Dendritic cell treated with granulocyte-macrophage colony-stimulating factor and Interleukin-4, amounts not matched to agents 40 ng/mL and 50 ng/mL, for 4 days (primary cell): ENCODE results near the gene IGF2BP2.
"Not testable (repeated sequence)": the region's sequence is repeated elsewhere in the genome, so short reads cannot be mapped to it uniquely, and the experiment has no call there.

Experiments
- H3K27ac Mint-ChIP-seq: one replicate; pipeline ENCODE4 v1.8.0; 2022; ENCODE audit warnings: mild to moderate bottlenecking, mixed read lengths
- H3K27me3 Mint-ChIP-seq: one replicate; pipeline ENCODE4 v1.8.0; 2022; ENCODE audit warnings: mild to moderate bottlenecking, mixed read lengths
- H3K36me3 Mint-ChIP-seq: one replicate; pipeline ENCODE4 v1.8.0; 2022; ENCODE audit warnings: low read depth, mixed read lengths
- H3K4me1 Mint-ChIP-seq: one replicate; pipeline ENCODE4 v1.8.0; 2022; ENCODE audit warnings: low read depth, mixed read lengths
- H3K4me3 Mint-ChIP-seq: one replicate; pipeline ENCODE4 v1.8.0; 2022; ENCODE audit warnings: mild to moderate bottlenecking, moderate library complexity, mixed read lengths
- H3K9me3 Mint-ChIP-seq: one replicate; pipeline ENCODE4 v1.8.0; 2022; ENCODE audit warnings: mixed read lengths
- intact Hi-C: fragments of 100-400 bp; cut with micrococcal nuclease; formaldehyde crosslinking; loops from one replicate; pipeline ENCODE4 v1.15.0; 2022

IGF2BP2 gene

GRCh38 chr3:185651971-185652370 is 172.9 kb downstream of the IGF2BP2 start:
- Mint-ChIP-seq H3K9me3 (no peaks in the 10 kb centered on the region), H3K36me3 (peaks cover 16% of the 10 kb centered on the region), H3K27ac (no peak overlapping the region), H3K27me3 (no peaks in the 10 kb centered on the region), H3K4me1 (peaks cover 19% of the 10 kb centered on the region), H3K4me3 (no peak overlapping the region)
- intact Hi-C loops: no loop called here

- no peak overlapping the region for H3K27ac Mint-ChIP-seq
- peaks cover 27% of the 10 kb centered on the region for H3K36me3 Mint-ChIP-seq
- intact Hi-C loops: no loop called here
- H3K4me3 Mint-ChIP-seq: no peak overlapping the region
- peaks cover 29% of the 10 kb centered on the region for H3K4me1 Mint-ChIP-seq
- no peaks in the 10 kb centered on the region for H3K27me3 Mint-ChIP-seq
- no peaks in the 10 kb centered on the region for H3K9me3 Mint-ChIP-seq
These were observed 175.4 kb downstream of the IGF2BP2 start for GRCh38 chr3:185649414-185649813.

- Mint-ChIP-seq H3K36me3 (peaks cover 31% of the 10 kb centered on the region), H3K9me3 (no peaks in the 10 kb centered on the region), H3K4me3 (no peak overlapping the region), H3K27me3 (no peaks in the 10 kb centered on the region), H3K4me1 (peaks cover 29% of the 10 kb centered on the region), H3K27ac (no peak overlapping the region)
- intact Hi-C loops: no loop called here
These were observed 176.4 kb downstream of the IGF2BP2 start for GRCh38 chr3:185648396-185648795.

- Mint-ChIP-seq H3K27me3 (no peaks in the 10 kb centered on the region), H3K36me3 (peaks cover 31% of the 10 kb centered on the region), H3K9me3 (no peaks in the 10 kb centered on the region), H3K4me3 (no peak overlapping the region), H3K27ac (peak overlapping the region; percentile 28), H3K4me1 (peaks cover 29% of the 10 kb centered on the region)
- intact Hi-C loops: no loop called here
These were observed 177.0 kb downstream of the IGF2BP2 start for GRCh38 chr3:185647880-185648210.

DNA sequence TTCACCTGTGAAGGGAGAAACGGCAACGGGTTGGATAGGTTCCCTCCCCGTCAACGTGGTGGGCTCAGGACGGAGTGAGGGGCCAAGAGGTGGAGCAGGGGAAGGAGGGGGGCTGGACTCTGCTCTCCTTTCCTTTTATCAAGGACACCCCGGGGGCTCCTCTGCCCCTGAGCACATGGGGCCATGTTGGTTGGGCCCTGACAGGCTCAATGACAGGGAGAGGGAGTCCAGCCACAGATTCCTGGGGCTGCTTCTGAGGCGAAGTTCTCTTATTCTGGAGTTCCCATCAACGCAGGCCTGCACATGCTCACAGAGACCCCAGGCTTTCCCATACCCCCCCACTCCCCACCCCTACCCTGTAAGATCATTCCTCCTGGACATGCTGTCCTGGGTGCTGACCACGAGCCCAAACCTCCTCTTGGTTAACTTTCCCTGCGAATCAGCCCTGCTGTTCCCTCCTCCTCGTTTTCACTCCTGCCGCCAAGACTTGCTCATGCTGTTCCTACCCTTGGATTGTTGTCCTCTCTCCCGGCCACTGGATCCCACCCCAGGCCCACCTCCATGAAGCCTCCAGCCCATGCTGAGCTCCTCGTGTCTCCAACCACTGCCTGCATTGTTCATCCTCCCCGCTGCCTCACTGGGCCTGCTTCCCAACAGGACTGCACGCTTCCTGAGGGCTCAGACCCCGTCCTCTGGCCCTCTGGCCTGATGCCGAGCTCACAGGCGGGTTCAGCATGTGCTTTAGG is 177.5 kb downstream of the IGF2BP2 start:
- intact Hi-C loops: no loop called here
- Mint-ChIP-seq H3K9me3 (no peaks in the 10 kb centered on the region), H3K4me3 (no peak overlapping the region), H3K4me1 (peaks cover 30% of the 10 kb centered on the region), H3K27me3 (no peaks in the 10 kb centered on the region), H3K27ac (peak overlapping the region; percentile 28), H3K36me3 (peaks cover 31% of the 10 kb centered on the region)

DNA sequence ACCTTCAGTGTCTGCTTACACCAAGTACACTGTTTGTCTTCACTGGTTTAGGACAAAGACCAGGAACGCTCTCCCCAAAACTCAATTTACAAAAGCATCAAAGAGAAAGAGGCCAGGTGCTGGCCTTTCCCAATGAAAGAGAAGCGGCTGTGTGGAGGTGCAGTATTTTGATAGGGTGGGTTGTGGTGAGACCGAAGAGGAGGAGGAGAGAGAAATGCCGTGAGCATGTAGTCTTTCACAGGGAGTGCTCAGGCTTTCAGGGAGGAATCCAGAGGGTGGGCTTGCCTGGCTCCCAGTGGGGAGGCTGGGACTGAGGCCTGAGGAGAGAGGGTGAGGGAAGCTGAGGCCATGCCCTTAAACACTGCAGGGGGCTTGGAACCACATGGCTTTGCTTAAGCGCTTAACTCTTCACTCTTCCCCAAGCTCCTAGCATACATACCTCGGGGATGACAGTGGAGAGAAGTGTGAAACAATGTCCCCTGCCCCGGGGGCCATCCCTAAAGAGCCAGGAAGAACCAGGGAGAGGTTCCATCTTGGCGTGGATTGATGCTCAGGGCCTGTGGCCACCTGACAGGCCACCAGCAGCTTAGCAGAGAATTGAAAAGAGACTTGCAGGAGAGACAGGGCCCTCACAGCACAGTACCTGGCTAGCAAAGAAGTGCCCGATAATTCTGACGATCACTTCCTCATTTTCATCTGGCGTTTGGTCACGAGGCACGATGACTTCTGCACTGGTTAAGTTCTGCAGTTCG is 178.3 kb downstream of the IGF2BP2 start:
- no peaks in the 10 kb centered on the region for H3K9me3 Mint-ChIP-seq
- H3K36me3 Mint-ChIP-seq: peaks cover 31% of the 10 kb centered on the region
- no peaks in the 10 kb centered on the region for H3K27me3 Mint-ChIP-seq
- intact Hi-C loops: no loop called here
- H3K4me3 Mint-ChIP-seq: no peak overlapping the region
- peak overlapping the region; percentile 51 for H3K27ac Mint-ChIP-seq
- peaks cover 36% of the 10 kb centered on the region for H3K4me1 Mint-ChIP-seq

DNA sequence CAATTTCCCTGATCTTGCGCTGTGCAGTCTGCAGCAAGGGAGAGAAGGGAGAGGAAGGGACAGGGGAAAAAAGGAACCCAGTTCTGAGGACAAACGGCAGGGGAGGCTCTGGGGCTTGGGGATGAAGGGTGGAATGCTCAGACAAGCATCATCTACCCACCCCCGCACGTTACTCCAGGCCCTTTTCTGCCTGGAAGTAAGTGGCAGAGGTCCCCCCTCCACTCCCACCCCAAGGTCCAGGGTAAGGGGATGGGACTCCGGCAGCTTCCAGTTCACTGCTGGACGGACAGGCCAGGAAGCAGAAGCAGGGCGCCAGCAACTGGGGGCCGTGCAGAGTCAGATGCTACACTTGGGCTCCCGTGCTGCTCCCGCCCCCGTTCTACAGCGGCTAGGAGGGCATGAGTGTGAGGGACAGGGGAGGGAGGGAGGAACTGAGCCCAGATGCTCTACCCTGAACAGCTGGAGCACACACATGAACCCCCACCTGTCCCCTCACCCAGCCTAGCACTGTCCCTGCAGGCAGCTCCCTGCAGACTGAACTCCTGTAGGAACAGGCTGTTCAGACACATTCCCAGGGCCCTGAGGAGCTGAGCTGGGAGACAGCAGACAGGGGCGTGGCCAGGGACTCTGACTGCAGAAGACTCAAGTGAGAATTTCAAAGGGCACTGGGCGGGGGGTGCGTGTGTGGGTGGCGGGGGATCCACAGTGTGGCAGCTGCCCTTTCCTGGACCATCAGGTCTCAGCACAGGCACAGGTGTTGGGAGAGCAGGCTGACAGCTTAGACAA is 179.1 kb downstream of the IGF2BP2 start:
- intact Hi-C loops: no loop called here
- Mint-ChIP-seq H3K36me3 (peaks cover 31% of the 10 kb centered on the region), H3K9me3 (no peaks in the 10 kb centered on the region), H3K27me3 (no peaks in the 10 kb centered on the region), H3K4me3 (no peak overlapping the region), H3K4me1 (peaks cover 36% of the 10 kb centered on the region), H3K27ac (peak overlapping the region; percentile 51)

DNA sequence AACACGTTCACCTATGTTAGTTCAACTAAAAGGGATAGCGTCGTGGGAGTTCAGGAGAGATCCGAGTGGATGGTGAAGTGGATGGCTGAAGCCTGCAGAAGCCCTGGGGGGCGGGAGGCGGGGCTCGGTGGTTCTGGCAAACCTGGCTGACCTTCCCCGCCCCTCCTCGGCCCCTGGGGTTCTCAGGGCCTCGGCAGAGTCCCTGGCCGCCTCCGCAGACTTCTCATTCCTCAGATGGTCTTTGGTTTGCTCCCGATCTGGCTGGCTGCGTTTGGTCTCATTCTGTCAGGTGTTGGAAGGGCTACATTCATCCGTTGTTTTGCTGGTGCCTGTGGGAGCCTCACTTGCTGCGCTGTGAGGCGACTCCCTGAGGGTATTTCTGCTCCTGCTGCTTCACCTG is 179.7 kb downstream of the IGF2BP2 start:
- not testable (repeated sequence) for H3K27me3 Mint-ChIP-seq, H3K9me3 Mint-ChIP-seq
- H3K4me1 Mint-ChIP-seq: peaks cover 36% of the 10 kb centered on the region

DNA sequence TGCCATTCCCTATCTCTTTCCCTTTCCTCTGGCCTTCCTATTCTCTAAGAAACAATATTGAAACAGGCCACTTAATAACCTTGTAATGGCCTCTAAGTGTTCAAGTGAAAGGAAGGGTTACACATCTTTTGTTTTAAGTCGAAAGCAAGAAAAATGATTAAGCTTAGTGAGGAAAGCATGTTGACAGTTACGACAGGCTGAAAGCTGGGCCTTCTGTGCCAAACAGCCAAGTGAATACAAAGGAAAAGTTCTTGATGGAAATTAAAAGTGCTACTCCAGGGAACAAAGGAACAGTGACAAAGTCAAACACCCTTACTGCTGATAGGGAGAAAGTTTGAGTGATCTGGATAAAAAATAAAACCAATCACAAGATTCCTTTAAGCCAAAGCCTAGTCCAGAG is 184.5 kb downstream of the IGF2BP2 start:
- Mint-ChIP-seq H3K27me3 (no peaks in the 10 kb centered on the region), H3K9me3 (no peaks in the 10 kb centered on the region), H3K4me1 (peaks cover 12% of the 10 kb centered on the region), H3K4me3 (no peak overlapping the region), H3K36me3 (peaks cover 10% of the 10 kb centered on the region), H3K27ac (no peak overlapping the region)
- intact Hi-C loops: no loop called here

More for the DNA sequence above, 179.7 kb downstream of the IGF2BP2 start:
- H3K4me3 Mint-ChIP-seq, H3K27ac Mint-ChIP-seq, intact Hi-C loops: not testable (repeated sequence)
- H3K36me3 Mint-ChIP-seq: peaks cover 31% of the 10 kb centered on the region

- Mint-ChIP-seq H3K36me3 (peaks cover 6% of the 10 kb centered on the region), H3K27ac (no peak overlapping the region), H3K27me3 (no peaks in the 10 kb centered on the region), H3K4me1 (peaks cover 12% of the 10 kb centered on the region), H3K9me3 (no peaks in the 10 kb centered on the region), H3K4me3 (no peak overlapping the region)
- intact Hi-C loops: no loop called here
These were observed 185.1 kb downstream of the IGF2BP2 start for GRCh38 chr3:185639632-185640206.

DNA sequence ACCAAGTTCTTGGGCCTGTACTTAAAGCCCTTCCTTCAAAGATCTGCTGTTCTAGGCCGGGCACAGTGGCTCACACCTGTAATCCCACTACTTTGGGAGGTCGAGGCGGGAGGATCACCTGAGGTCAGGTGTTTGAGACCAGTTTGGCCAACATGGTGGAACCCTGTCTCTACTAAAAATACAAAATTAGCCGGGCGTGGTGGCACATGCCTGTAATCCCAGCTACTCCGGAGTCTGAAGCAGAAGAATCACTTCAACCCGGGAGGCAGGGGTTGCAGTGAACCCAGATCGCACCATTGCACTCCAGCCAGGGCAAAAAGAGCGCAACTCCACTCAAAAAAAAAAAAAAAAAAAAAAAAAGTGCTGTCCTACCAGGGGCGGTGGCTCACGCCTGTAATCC is 186.2 kb downstream of the IGF2BP2 start:
- peaks cover 12% of the 10 kb centered on the region for H3K4me1 Mint-ChIP-seq
- H3K9me3 Mint-ChIP-seq, H3K27ac Mint-ChIP-seq, intact Hi-C loops, H3K36me3 Mint-ChIP-seq, H3K27me3 Mint-ChIP-seq, H3K4me3 Mint-ChIP-seq: not testable (repeated sequence)

GRCh38 chr3:185637388-185637787 is 187.5 kb downstream of the IGF2BP2 start:
- no peaks in the 10 kb centered on the region for H3K27me3 Mint-ChIP-seq
- no peak overlapping the region for H3K27ac Mint-ChIP-seq
- no peak overlapping the region for H3K4me3 Mint-ChIP-seq
- no peaks in the 10 kb centered on the region for H3K9me3 Mint-ChIP-seq
- intact Hi-C loops: no loop called here
- H3K36me3 Mint-ChIP-seq: peaks cover 7% of the 10 kb centered on the region
- peaks cover 12% of the 10 kb centered on the region for H3K4me1 Mint-ChIP-seq

- Mint-ChIP-seq H3K4me3 (no peak overlapping the region), H3K9me3 (no peaks in the 10 kb centered on the region), H3K4me1 (peaks cover 15% of the 10 kb centered on the region), H3K27ac (no peak overlapping the region), H3K27me3 (no peaks in the 10 kb centered on the region), H3K36me3 (peaks cover 18% of the 10 kb centered on the region)
- intact Hi-C loops: no loop called here
These were observed 191.8 kb downstream of the IGF2BP2 start for GRCh38 chr3:185632996-185633395.
